NCI-H2107 treated with DMSO at 0.1 percent for 48 hours (cell line): ENCODE measurements around the gene PRKAR1B.

Experiments used
- DNase-seq: peaks from one replicate; lab custom pipeline; 2025; ENCODE audit not compliant: unreplicated experiment; lab: John Stamatoyannopoulos, UW

Gene PRKAR1B

GRCh38 chr7:527723-528122 is 199.4 kb downstream of the PRKAR1B start:
- DNase-seq = no peak

- no peak for DNase-seq
These were observed 200.5 kb downstream of the PRKAR1B start for GRCh38 chr7:526460-527034.

DNA sequence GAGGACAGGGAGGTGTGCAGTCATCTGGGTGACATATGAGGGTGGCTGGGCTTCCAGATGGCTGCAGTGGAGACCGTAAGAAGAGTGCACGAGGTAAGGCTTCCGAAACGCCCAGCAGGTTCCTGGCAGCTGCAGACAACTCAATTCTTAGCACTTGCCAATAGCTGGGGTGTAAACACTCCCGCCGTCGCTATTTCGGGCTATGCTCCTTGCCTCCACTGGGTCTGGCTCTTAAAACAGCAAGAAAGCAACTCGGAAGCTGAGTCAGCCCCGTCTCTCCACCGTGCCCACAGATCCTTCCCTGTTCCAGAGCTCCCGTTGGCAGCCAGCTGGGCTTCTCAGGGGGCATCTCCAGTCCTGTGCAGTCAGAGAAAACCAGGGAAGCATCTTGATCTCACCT is 201.3 kb downstream of the PRKAR1B start:
- DNase-seq = no peak

- no peak for DNase-seq
These were observed 202.3 kb downstream of the PRKAR1B start for GRCh38 chr7:524800-525199.

DNA sequence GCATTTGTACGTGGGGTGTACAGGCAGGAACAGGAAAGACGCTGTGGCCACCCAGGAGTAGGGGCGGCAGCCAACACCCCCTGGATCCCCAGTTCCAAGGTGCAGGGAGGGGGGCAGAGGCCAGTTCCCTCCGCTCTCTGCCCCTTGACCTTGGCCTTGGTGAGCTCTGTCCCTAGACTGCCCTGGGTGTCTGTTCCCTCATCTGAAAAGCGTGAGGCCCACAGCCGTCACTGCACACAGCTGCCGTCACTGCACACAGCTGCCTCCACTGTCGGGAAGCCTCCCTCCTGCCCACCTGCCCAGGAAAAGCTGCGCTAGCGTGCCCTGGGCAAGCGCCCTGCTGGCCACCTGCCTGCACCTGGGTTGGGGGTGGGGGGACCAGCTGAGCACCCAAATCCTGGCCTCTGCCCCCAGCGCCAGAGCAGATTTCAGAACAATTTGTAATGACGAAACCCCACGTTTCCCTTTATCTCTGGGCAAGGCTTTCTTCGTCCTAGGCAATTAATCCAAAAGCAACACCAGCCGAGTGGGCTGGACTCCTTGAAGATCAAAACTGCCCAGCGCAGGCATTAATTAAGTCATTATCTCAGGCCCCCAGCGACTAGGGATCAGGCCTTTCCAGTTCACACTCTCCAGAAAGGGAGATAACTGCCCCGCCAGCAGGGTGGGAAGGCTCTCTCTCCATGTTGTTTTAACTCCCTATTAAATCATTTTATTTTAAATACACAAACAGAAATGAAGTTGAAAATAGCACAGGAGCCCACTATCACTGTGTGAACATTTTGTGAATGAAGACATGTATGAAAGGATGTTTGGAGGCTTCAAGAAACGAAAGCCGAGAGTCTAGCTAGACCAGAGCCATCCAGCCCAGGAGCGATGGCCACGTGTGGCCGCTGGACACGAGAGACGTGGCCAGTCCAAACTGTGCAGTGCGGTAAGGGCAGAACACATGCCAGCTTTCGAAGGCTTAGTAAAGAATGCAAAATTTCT is 203.4 kb downstream of the PRKAR1B start:
- DNase-seq = no peak

- DNase-seq = no peak
These were observed 204.1 kb downstream of the PRKAR1B start for GRCh38 chr7:522951-523314.

DNA sequence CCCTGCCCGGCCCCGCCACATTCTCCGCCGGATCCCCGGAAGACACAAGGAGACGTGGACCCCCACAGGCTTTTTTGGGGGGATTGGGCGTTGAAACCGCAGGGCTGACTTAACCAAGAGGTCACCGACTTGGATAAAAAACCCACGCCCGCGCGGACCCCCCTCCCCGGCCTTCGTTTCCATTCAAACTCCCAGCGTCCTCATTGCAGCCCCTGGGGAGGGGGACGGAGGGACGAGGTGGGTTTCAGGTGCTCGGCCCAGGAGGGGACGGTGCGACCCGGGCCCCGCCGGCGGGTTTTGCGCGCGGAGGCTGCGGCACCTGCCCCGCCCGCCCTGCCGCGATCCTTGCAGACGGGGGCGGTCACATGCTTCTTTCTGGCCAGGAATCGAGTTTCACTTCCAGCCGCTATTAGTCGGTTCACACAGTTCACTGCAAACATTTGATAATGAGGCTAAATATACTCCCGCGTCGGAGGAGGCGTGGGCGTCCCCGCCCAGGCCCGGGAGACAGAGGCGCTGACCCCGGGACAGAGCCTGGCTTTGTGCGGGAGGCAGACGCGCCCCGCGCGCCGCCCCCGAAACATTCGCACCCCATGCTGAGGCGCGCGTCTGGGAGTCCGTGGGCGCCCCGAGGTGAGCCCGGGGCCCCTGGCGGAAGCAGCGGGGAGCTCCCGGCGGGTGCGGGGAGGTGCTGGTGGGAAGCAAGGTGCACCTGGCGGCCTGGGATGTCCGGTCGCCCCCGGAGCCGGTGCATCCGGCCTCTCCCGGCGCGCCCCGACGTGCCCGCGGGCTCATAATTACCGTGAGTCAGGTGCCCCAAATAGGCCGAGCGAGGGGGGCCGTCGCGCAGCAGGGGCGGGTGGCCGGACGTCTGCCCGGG is 204.8 kb downstream of the PRKAR1B start:
- peak; percentile 6 for DNase-seq

GRCh38 chr7:521221-522070 is 205.6 kb downstream of the PRKAR1B start:
- no peak for DNase-seq

GRCh38 chr7:520503-521161 is 206.4 kb downstream of the PRKAR1B start:
- DNase-seq = no peak

- DNase-seq = no peak
These were observed 207.3 kb downstream of the PRKAR1B start, which contains the start of gene PDGFA for GRCh38 chr7:519484-520390. Gene PDGFA, minus strand, starts transcription at chr7:519846. Its CDS starts 845 bp downstream, at chr7:519001.

GRCh38 chr7:518630-519483 is 208.2 kb downstream of the PRKAR1B start:
- peak; percentile 17 for DNase-seq

DNA sequence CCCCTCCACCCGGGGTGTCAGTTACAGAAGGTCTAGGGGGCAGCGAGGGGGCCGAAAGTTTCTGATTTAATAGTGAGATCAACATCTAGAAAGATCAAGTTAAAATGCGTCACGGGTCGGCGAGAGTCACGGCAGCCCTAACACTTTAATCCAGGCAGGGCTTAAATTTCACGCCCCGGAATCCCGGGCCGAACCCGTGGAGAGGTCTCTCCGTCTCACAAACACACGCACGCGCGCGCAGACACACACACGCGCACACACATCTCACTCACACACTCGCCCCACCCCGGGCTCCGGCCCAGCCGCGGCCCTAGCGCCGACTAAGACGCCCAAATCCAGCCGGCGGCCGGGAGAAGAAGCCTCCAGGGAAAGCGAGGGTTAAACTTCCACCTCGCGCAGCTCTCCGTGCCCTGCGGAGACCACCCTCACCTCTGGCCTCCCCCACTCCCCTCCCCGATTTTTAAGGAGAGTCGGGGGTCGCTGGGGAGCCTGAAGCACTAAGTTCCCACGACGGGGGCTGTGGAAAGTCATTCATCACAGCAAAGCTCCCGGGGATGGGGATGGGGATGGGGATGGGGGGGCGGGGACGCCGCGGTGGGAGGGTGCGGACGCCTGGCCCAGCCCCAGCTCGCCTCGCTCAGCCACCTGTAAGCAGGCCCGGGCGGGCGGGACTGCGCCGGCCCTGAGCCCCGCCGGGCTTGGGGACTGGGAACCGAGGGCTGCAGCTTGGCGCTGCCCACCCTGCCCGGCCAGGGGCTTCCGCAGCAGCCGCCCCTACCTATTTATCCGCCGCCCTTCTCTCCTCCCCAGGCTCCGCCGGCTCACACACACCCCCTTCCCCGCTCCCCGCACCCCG is 209.1 kb downstream of the PRKAR1B start:
- DNase-seq = no peak

DNA sequence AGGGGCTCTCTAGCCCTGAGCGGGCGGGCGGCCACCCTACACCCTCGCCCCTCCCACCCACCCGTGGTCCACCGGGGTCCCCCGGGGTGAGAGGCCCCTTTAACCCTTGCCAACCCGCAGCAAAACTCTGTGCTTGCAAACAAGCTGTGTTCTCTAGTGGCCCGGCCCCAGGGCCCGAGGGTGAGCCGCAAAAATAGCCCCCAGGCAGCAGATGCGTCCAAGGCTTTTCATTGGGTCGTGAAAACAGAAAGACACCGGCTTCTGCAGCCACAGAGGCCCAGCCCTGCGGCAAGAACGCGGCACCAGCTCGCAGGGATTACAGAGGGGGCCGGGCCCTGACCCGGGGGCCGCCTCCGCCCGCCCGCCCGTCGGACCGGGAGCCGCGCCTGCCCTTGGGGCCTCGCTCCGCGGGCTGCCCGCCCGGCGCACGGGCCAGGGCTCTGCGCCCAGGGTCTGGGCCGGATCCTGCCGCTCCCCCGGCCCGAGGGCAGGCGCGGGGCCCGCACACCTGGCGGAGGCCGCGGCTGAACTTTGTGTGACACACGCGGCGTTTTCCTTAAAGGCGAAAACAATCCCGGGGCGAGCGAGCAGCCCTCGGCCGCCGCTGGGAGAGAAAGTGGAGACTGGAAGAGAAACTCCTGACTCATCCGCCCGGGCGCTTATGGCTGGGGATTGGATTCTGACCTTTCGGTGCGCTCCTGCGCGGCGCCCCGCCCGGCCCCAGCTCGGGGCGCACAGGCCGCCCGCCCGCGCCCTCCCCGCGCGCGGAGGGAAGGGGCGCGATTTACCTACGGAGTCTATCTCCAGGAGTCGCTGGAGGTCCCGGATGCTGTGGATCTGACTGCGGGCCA is 210.2 kb downstream of the PRKAR1B start:
- DNase-seq = no peak

DNA sequence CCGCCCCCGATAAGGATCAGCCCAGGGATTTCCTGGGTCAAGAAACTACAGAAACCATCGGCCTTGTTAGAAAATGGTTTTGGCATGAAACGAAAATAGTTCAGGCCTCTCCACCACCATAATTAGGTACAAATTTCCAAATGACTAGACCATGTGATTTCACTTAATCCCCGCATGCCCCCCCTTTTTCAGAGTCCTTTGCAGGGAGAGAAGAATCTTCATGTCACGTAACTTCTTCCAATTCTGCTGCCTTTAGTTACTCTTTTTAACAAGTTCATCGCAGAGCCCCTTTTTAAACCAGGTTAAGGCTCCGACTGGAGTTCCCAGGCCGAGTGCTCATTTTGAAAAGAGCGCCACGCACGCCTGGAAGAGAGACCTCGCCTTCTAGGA is 210.9 kb downstream of the PRKAR1B start:
- no peak for DNase-seq

GRCh38 chr7:515628-516027 is 211.5 kb downstream of the PRKAR1B start:
- DNase-seq = no peak
